ENCODE measurements around the gene ASCL1. TPM values are rescaled to one million over a fixed set of nuclear protein-coding genes. Genes with fewer than 3 reads are reported as not detected.

ASCL1 gene
- total and polyA plus RNA-seq, 2 of the 13 experiments (the other 11 are each of a cell fraction or from before 2014, with no cell fraction given), result not detected

DNA sequence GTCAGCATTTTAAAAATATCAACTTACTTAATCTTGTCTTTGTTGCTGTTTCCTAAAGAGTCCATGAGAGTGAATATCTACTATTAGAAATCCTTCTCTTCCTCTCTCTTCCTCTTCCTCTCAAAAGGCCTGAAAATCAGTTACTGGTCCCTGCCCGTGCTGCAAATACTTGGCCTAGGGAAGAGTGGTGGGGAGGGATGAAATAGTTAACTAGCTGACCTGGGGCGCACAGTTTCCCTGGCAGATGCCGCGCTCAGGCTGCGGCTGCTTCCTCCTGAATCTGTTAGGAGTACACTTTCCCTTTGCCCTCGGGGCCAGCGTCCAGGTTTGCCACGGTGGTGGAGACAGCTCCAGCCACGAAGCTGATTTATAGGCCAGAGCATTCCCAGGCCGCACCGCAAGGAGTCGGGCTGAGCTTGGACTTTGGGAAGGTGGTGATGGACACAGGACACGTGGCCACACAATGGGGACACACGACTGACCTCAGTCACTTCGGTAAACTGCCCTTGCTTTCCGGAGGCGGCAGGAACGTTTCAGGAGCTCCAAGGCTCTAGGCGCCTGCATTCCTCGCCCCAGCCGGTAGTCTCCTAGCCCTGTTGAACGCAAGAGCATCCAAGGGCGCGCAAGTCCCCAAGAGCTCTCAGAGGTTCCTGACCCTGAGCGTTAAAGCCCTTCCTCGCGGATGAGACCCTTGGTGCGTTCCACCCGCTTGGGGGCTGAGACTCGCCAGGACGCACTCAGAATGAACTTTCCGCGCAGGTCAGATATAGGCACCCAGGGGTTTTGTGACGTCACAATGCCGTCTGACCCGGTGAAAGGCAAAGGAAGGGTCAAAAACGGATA, 7.1 kb upstream of the ASCL1 start (continued):
- no peak for TF ChIP-seq ZNF281 (CRISPR knock-in tag; IDR thresholded peaks at IDR 0.05; ENCODE audit: borderline replicate concordance)
- TF ChIP-seq JDP2 (CRISPR knock-in tag; IDR thresholded peaks at IDR 0.05; ENCODE audit: borderline replicate concordance), result no peak
- no peak for TF ChIP-seq HNRNPH1 (optimal IDR thresholded peaks at IDR 0.05; ENCODE audit: low read depth, low read length)
- TF ChIP-seq ZNF251 (CRISPR knock-in tag; IDR thresholded peaks at IDR 0.05), result no peak
- TF ChIP-seq EEA1 (CRISPR knock-in tag; IDR thresholded peaks at IDR 0.05; ENCODE audit: borderline replicate concordance), result no peak
- no peak for TF ChIP-seq ZNF670 (CRISPR knock-in tag; IDR thresholded peaks at IDR 0.05; ENCODE audit: borderline replicate concordance)
- TF ChIP-seq, protein P1, sequence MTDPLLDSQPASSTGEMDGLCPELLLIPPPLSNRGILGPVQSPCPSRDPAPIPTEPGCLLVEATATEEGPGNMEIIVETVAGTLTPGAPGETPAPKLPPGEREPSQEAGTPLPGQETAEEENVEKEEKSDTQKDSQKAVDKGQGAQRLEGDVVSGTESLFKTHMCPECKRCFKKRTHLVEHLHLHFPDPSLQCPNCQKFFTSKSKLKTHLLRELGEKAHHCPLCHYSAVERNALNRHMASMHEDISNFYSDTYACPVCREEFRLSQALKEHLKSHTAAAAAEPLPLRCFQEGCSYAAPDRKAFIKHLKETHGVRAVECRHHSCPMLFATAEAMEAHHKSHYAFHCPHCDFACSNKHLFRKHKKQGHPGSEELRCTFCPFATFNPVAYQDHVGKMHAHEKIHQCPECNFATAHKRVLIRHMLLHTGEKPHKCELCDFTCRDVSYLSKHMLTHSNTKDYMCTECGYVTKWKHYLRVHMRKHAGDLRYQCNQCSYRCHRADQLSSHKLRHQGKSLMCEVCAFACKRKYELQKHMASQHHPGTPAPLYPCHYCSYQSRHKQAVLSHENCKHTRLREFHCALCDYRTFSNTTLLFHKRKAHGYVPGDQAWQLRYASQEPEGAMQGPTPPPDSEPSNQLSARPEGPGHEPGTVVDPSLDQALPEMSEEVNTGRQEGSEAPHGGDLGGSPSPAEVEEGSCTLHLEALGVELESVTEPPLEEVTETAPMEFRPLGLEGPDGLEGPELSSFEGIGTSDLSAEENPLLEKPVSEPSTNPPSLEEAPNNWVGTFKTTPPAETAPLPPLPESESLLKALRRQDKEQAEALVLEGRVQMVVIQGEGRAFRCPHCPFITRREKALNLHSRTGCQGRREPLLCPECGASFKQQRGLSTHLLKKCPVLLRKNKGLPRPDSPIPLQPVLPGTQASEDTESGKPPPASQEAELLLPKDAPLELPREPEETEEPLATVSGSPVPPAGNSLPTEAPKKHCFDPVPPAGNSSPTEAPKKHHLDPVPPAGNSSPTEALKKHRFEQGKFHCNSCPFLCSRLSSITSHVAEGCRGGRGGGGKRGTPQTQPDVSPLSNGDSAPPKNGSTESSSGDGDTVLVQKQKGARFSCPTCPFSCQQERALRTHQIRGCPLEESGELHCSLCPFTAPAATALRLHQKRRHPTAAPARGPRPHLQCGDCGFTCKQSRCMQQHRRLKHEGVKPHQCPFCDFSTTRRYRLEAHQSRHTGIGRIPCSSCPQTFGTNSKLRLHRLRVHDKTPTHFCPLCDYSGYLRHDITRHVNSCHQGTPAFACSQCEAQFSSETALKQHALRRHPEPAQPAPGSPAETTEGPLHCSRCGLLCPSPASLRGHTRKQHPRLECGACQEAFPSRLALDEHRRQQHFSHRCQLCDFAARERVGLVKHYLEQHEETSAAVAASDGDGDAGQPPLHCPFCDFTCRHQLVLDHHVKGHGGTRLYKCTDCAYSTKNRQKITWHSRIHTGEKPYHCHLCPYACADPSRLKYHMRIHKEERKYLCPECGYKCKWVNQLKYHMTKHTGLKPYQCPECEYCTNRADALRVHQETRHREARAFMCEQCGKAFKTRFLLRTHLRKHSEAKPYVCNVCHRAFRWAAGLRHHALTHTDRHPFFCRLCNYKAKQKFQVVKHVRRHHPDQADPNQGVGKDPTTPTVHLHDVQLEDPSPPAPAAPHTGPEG (CRISPR knock-in tag; IDR thresholded peaks at IDR 0.05), result no peak
- no peak for TF ChIP-seq ARID3A (IDR thresholded peaks at IDR 0.05; ENCODE audit: low read depth, low read length)
- no peak for TF ChIP-seq ZNF552 (CRISPR knock-in tag; IDR thresholded peaks at IDR 0.05; ENCODE audit: borderline replicate concordance)
- TF ChIP-seq ZNF280B (CRISPR knock-in tag; IDR thresholded peaks at IDR 0.05; ENCODE audit: borderline replicate concordance), result peak; percentile 62; the same call in 1 of the 2 replicates
- no peak for TF ChIP-seq ZUFSP (CRISPR knock-in tag; IDR thresholded peaks at IDR 0.05; ENCODE audit: borderline replicate concordance)
- no peak for TF ChIP-seq CREM (IDR thresholded peaks at IDR 0.05)
- TF ChIP-seq CREM (CRISPR knock-in tag; IDR thresholded peaks at IDR 0.05), result no peak
- peak; percentile 64; the same call in 1 of the 2 replicates for TF ChIP-seq KDM5B (CRISPR knock-in tag; IDR thresholded peaks at IDR 0.05; ENCODE audit: borderline replicate concordance)

Data from HepG2 (cell line).